Smooth muscle cell (in vitro differentiated cells): ENCODE measurements around the gene PRTG. TPM values are rescaled to one million over a fixed set of nuclear protein-coding genes. Genes with fewer than 3 reads are reported as not detected.

Source experiments
- DNase-seq: peaks from one replicate; lab custom pipeline; 2025; ENCODE audit not compliant: unreplicated experiment; lab: John Stamatoyannopoulos, UW
- H2AFZ ChIP-seq: fragments of 200-600 bp; sonication (generic); 2 replicates; pipeline ENCODE4 v1.6.0; 2016; ENCODE audit warnings: antibody characterized with exemption, low read depth, mild to moderate bottlenecking
- H3F3A ChIP-seq: fragments of 200-600 bp; sonication (generic); 2 replicates; pipeline ENCODE4 v1.6.0; 2017; ENCODE audit warnings: antibody characterized with exemption, low read depth
- H3K27ac ChIP-seq: fragments of 200-600 bp; sonication (generic); 2 replicates; pipeline ENCODE4 v1.5.1; 2016; ENCODE audit warnings: low read depth, mild to moderate bottlenecking
- H3K27me3 ChIP-seq: fragments of 200-600 bp; sonication (generic); 2 replicates; pipeline ENCODE4 v1.6.1; 2016; ENCODE audit warnings: low read depth, mild to moderate bottlenecking
- H3K36me3 ChIP-seq: fragments of 200-600 bp; sonication (generic); 2 replicates; pipeline ENCODE4 v1.5.1; 2016; ENCODE audit warnings: low read depth
- H3K4me1 ChIP-seq: fragments of 200-600 bp; sonication (generic); 2 replicates; pipeline ENCODE4 v1.5.1; 2016; ENCODE audit warnings: low read depth
- H3K4me2 ChIP-seq: fragments of 200-600 bp; sonication (generic); 2 replicates; pipeline ENCODE4 v1.6.0; 2016; ENCODE audit warnings: mild to moderate bottlenecking
- H3K4me3 ChIP-seq: fragments of 200-600 bp; sonication (generic); 2 replicates; pipeline ENCODE4 v1.5.1; 2016; ENCODE audit warnings: mild to moderate bottlenecking
- H3K79me2 ChIP-seq: fragments of 200-600 bp; sonication (generic); 2 replicates; pipeline ENCODE4 v1.6.0; 2016; ENCODE audit warnings: low read depth, mild to moderate bottlenecking
- H3K9ac ChIP-seq: fragments of 200-600 bp; sonication (generic); 2 replicates; pipeline ENCODE4 v1.6.0; 2016; ENCODE audit warnings: low read depth
- H3K9me3 ChIP-seq: fragments of 200-600 bp; sonication (generic); replicated peaks from 2 replicates; pipeline ENCODE4 v1.5.1; 2016; ENCODE audit warnings: low read depth
- H4K20me1 ChIP-seq: fragments of 200-600 bp; sonication (generic); 2 replicates; pipeline ENCODE4 v1.6.0; 2016; ENCODE audit warnings: low read depth
- WGBS: methylation state at CpG from one replicate; pipeline ENCODE4 v1.1.7; 2016; ENCODE audit warnings: low lambda C conversion rate; 5-methylcytosine and 5-hydroxymethylcytosine counted together
- polyA plus RNA-seq: library from polyadenylated mRNA; unstranded; fragments of >200 nt; fragmentation: Nextera tagmentation; extraction: Ambion mirVana; gene quantifications from 2 replicates; pipeline ENCODE4 v1.2.1, GENCODE V29; 2016
- total RNA-seq: library from RNA; depleted of rRNA; stranded (reverse); fragments of >200 nt; gene quantifications from 2 replicates; pipeline ENCODE4 v1.2.3, GENCODE V29; 2014
- TF ChIP-seq, protein P1 (sequence below): fragments of 200-600 bp; sonication (generic); IDR thresholded peaks from 2 replicates; pipeline ENCODE4 v1.5.1; 2017; ENCODE audit warnings: borderline replicate concordance, mild to moderate bottlenecking, antibody characterized with exemption; ENCODE audit not compliant: insufficient read depth, poor library complexity, severe bottlenecking

PRTG gene
- total and polyA plus RNA-seq, 2 experiments from 2014 or later = 2.4 to 17.2 TPM

DNA sequence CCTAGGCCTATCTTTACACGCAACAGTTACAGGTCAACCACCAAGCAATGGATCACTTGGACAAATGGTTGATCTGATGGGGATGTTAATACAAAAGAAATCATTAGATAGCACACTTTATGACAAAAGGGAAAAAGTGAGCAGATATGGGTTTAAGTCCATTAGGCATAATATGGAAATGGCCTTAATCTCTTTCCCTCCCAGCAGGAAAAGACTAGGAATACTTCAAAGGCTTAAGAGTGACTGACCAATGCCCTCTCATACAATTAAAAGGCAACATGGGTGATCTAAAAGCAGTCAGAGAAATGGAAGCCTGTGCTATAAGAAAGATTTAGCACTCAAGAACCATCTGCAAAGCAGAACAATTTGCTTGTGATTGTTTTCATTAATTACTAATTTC lies 3.3 kb downstream of the PRTG start:
- Histone ChIP-seq H3K9me3 (no peaks in the 10 kb centered on the region), H4K20me1 (no peaks in the 10 kb centered on the region), H3K27me3 (no peaks in the 10 kb centered on the region), H3K36me3 (no peaks in the 10 kb centered on the region), H3K4me2 (peak overlapping the region; percentile 99), H3K79me2 (peaks cover 33% of the 10 kb centered on the region), H3K4me1 (peaks cover 68% of the 10 kb centered on the region), H3F3A (peaks cover 20% of the 10 kb centered on the region), H2AFZ (no peak overlapping the region), H3K9ac (no peak overlapping the region), H3K4me3 (no peak overlapping the region), H3K27ac (no peak overlapping the region)
- DNase-seq = no peak
- TF ChIP-seq, protein P1, sequence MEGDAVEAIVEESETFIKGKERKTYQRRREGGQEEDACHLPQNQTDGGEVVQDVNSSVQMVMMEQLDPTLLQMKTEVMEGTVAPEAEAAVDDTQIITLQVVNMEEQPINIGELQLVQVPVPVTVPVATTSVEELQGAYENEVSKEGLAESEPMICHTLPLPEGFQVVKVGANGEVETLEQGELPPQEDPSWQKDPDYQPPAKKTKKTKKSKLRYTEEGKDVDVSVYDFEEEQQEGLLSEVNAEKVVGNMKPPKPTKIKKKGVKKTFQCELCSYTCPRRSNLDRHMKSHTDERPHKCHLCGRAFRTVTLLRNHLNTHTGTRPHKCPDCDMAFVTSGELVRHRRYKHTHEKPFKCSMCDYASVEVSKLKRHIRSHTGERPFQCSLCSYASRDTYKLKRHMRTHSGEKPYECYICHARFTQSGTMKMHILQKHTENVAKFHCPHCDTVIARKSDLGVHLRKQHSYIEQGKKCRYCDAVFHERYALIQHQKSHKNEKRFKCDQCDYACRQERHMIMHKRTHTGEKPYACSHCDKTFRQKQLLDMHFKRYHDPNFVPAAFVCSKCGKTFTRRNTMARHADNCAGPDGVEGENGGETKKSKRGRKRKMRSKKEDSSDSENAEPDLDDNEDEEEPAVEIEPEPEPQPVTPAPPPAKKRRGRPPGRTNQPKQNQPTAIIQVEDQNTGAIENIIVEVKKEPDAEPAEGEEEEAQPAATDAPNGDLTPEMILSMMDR = no peak
- WGBS = 90% methylated on average over 1 of the region's 1 CpG

DNA sequence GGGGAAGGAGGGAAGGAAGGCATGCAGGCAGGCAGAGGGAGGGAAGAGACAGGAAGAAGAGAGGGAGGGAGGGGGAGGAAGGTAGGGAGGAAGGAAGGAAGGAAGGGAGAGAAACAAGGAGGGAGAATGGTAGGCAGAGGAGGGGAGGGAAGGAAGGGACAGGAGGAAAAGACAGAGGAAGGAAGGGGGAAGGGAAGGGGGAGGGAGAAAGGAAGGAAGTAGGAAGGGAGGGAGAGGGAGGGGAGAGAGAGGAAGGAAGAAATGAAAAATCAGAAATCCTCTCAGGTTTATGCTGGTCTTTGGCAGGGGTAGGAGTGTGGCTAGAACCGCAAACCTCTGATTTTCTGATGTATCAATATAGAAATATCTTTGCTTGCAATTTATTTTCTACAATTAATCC lies 4.2 kb downstream of the PRTG start:
- 86% methylated on average over 1 of the region's 1 CpG for WGBS
- Histone ChIP-seq H3K79me2 (peaks cover 39% of the 10 kb centered on the region), H3F3A (peaks cover 20% of the 10 kb centered on the region), H3K27me3 (no peaks in the 10 kb centered on the region), H3K4me1 (peaks cover 78% of the 10 kb centered on the region), H3K27ac (no peak overlapping the region), H3K9ac (no peak overlapping the region), H3K4me2 (peak overlapping the region; percentile 2), H3K4me3 (no peak overlapping the region), H3K9me3 (no peaks in the 10 kb centered on the region), H4K20me1 (no peaks in the 10 kb centered on the region), H3K36me3 (no peaks in the 10 kb centered on the region), H2AFZ (no peak overlapping the region)
- TF ChIP-seq, protein P1 = no peak
- no peak for DNase-seq

DNA sequence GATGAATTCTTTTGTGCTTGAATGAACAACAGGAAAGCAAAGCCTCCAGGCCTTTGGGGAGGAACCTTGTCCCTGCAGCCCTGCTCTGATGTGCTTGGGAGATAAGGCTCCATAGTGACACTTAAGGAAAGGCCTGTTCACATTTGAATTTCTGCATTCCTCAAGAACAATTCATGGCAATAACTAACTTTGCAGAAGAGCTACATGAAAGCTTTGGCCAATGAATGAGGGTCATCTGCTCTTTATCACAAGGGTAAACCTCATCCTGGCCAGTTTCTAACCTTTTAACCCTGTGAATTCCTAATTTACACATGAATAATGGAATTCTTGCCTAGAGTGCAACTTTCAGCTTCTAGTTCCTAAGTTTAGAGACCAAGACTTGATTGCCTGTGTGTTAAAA lies 5.6 kb downstream of the PRTG start:
- H3K4me2 ChIP-seq = peak overlapping the region; percentile 59

DNA sequence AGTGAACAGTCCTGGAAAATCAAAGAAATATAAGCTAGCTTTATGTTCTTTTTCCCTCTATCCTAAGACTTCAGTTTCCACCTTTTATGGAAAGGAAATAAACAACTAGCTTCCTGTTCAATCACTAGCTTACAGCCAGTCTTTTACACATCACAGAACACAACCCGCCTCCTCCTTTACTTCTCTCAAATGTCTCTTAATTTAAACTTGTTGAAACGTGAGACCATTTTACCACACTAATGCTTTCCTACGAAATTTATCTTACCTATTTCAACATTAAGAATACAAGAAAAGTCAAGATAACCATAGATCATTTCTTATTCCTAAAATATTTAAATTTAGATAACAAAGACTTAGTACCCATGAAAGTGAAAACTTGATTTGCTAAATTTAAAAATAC lies 6.2 kb downstream of the PRTG start:
- Histone ChIP-seq H3K79me2 (peaks cover 36% of the 10 kb centered on the region), H3K27ac (peak overlapping the region; percentile 39)
- TF ChIP-seq, protein P1 = no peak

More for the DNA sequence above, 5.6 kb downstream of the PRTG start:
- Histone ChIP-seq H2AFZ (no peak overlapping the region), H3K27me3 (no peaks in the 10 kb centered on the region), H4K20me1 (no peaks in the 10 kb centered on the region), H3K9ac (no peak overlapping the region), H3K79me2 (peaks cover 35% of the 10 kb centered on the region), H3K27ac (peak overlapping the region; percentile 39), H3K9me3 (no peaks in the 10 kb centered on the region), H3F3A (peaks cover 20% of the 10 kb centered on the region), H3K4me1 (peaks cover 80% of the 10 kb centered on the region), H3K36me3 (no peaks in the 10 kb centered on the region), H3K4me3 (no peak overlapping the region)
- DNase-seq = no peak
- TF ChIP-seq, protein P1 = no peak

More for the DNA sequence above, 6.2 kb downstream of the PRTG start:
- WGBS = 36% methylated on average over 3 of the region's 3 CpGs
- H3K9ac ChIP-seq = no peak overlapping the region
- H3K4me2 ChIP-seq = peak overlapping the region; percentile 59
- peaks cover 80% of the 10 kb centered on the region for H3K4me1 ChIP-seq
- peaks cover 16% of the 10 kb centered on the region for H3F3A ChIP-seq
- H3K9me3 ChIP-seq = no peaks in the 10 kb centered on the region
- H3K27me3 ChIP-seq = no peaks in the 10 kb centered on the region
- no peak overlapping the region for H2AFZ ChIP-seq
- H3K36me3 ChIP-seq = no peaks in the 10 kb centered on the region
- no peak for DNase-seq
- no peak overlapping the region for H3K4me3 ChIP-seq
- no peaks in the 10 kb centered on the region for H4K20me1 ChIP-seq
